Stimulated activated CD4-positive, alpha-beta T cell treated with anti-CD3 and anti-CD28 coated beads, Interleukin-12 subunit alpha, Interleukin-12 subunit beta, amount 100 ng/mL, for 24 hours (primary cell): Measurements from ENCODE around the gene TRAF2.

Experiments used
- DNase-seq, 2 experiments: peaks; one replicate each; pipeline ENCODE4 v3.0.0-alpha.2; 2020; ENCODE audit warnings: low read depth in 2 of 2

The TRAF2 gene

GRCh38 chr9:136962163-136962562 lies 75.8 kb downstream of the TRAF2 start:
- DNase-seq = no peak

DNA sequence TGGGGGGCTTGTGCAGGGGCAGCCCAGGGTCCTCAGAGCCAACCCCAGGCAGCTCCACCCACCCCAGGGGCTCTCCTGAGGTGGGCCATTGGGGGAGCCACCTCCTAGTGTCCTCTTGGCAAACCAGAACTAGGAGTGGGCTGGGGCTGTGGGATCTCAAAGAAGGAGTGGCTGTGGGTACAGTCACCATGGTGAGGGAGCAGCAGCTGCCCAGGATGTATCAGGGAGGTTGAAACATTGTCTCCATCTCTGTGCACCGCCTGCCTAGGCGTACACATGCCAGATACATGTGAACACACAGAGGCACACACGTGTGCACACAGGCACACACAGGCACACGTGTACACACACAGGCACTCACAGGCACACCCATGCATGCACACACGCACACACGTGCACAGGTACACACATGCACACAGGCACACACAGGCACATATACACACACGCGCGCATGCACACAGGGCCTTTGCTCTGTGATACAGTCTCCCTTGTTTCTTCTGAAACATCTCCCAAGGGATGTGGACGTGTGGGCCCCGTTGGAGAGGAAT lies 76.5 kb downstream of the TRAF2 start:
- no peak for DNase-seq

DNA sequence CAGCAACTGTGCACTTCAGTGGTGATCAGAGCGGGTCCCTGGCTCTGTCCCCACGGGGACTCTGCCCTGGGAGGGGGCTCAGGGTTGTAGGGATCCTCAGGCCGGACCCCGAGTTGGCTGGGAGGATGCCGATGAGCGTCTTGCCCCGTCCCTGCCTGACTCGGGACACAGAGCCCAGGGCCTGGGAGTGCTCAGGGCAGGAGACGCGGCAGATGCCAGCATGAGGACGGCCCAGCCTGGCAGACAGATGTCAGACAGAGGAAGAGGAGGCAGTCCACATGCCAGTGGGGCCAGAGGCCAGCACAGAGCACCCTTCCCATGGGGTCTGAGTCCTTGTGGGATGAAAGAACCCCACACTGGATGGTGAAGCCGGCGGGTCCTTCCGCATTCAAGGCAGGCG lies 77.0 kb downstream of the TRAF2 start:
- no peak for DNase-seq

DNA sequence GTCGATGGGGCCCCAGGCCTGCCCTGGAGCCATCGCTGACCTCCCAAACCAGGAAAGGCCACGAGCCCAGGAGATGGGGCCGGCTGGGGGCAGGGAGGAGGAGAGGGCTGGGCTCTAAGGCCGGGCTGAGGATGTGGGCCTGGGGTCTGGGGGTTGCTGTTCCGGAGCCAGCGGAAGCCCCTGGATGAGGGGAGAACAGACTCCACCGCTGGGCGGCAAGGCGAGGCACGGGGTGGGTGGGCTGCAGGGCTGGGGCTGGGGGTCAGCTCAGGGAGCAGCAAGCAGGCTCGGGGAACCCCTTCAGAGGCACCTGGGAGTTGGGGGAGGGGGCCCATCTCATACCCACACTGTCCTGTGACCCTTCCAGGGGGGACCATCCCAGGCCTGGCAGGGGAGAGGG lies 77.4 kb downstream of the TRAF2 start:
- no peak for DNase-seq

DNA sequence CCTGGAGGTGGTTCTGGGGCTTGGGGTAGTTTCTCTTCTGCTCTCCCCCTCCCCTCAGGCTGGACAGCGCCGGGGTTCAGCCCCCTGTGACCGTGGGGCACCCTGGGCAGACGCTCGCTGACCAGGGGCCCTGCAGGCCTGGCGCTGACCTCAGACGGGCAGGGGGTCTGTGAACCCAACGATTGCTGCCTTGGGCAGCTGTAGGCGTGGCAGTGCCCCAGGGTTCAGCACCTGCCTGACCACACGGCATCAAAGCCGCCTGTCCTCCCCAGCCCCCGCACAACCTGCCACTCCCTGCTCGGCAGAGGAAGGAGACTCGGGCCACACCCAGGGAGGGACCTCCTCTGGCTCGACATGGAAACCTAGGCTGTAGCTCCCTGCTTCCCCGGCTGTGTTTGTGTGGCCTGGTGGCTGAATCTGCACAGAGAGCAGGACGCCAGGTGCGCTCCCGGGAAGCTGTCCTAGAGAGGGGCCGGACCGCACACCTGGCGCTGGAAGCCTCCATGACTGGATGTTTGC lies 77.9 kb downstream of the TRAF2 start:
- no peak for DNase-seq

DNA sequence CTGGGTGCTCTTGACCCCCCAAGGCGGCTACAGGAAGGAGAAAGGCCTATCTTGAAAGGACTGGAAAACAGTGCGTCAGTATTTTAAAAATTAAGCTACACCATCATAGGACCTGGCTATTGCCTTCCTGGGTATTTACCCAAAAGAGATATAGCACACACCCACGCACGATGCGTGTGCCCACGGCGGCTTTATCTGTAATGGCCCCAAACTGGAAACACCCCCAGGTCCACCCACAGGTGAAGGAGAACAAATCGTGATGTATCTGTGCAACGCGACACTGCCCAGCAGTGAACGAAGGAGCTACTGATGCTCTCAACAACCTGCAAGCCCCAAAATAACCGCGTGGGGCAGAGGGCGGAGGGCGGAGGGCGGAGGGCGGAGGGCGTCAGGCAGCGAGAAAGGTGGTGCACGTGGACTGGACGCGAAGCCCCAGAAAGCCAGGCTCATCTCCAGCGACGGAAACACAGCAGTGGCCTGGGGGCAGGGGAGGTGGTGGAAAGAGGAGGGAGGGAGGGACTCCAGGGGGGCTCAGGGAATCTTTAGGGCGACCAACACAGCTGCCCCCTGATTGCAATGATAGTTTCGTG lies 78.6 kb downstream of the TRAF2 start:
- no peak for DNase-seq

DNA sequence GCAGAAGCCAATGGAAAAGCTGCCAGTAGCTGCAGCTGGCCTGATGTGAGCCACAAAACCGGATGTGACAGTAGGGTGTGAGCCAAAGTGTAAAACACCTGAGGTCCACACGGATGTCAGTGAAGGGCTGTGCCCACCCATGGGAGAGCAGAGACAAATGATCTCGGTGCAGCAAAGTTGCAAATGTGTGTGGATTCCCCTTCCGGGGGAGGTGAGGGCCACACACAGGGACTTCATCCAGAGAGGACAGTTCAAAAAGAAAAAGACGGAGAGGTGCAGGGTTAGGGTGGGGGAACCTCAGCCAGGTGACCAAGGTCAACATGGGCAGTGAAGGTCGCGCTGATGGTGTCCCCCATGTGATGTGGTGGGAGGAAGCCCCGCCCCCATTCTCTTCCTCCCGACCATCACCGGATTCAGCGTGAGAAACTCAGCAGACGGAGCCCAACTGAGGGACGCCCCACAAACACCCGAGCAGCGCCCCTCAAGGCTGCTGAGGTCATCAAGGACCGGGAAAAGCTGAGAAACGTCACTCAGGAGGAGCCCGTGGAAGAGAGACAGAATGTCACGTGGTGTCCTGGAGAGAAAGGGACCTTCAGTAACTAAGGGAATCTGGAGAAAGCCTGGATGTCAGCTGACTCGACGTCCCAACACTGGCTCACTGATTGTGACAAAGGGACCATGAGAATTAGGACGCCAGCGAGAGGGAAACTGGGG lies 79.6 kb downstream of the TRAF2 start:
- no peak for DNase-seq

DNA sequence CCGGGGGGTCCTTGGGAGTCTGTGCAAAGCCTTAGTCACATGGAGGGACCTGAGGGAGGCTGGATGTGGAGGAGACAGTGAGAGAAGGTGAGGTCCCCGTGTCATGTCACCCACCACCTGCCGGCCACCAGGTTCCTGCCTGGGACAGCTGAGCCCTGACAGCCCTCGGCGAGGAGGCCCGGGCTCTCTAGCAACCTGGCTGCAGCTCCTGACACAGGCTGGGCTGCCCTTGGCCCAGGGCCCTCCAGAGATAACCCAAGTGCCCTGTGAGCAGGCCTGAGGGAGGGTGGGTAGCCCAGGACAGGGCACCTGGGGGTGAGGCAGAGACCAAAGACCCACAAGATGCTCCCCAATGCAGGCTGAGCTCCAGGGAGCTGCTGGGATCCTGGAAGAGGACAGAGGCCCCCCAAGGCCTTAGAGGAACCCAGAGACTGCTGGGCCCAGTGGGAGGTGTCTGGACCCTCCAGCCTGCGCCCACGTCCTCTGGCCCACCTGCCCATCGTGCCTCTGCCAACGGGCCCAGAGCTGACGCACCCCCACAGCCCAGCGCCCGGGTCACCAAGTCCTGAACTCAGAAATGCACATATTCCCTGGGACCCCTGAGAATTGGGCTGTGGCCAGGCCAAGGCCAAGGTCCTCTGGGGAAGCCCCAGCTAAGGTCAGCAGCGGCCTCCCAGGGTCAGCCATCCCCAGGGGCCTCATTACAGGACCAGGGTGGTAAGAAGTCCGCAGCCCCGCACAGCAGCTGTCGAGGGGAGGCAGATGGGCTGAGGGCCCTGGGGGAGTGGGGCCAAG lies 82.2 kb downstream of the TRAF2 start:
- DNase-seq = no peak

DNA sequence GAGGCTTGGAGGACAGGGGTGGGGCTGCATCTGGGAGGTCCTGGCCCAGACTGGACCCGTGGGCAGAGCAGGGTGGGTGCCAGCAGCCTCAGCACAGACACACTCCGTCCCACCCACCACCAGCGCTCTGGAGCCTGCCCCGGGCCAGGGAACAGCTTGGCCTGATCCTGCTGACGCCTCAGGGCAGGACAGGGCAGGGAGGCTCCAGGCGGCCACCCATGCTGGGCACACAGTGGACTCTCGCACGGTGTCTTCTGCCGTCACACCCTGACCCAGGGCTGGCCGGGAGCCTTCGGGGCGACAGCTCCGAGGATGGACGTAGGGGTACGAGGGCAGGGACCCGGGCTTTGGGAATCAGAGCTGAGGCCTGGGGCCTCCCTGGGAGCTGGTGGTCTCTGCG lies 82.8 kb downstream of the TRAF2 start:
- no peak for DNase-seq

GRCh38 chr9:136969774-136970173 lies 83.5 kb downstream of the TRAF2 start:
- no peak for DNase-seq

DNA sequence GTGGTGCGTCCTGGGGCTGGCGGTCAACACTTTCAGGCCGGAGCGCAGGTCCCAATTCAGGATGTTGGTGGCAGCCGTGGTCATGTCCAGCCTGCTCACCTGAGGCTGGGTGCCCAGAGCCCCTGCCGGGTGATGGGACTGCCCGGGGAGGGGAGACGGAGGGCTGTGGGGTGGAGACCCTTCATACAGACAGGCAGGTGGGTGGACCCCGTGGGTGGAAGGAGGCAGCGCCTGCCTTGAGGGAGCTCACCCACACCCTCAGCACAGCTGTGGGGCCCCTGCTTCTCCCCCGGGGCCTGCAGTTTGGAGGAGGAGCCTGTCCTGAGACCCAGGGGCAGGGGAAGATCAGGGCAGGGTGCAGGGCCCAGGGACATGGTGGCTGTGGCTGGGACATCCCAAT lies 84.0 kb downstream of the TRAF2 start:
- DNase-seq = no peak

- no peak for DNase-seq
These were observed 85.4 kb downstream of the TRAF2 start for GRCh38 chr9:136971746-136972145.

GRCh38 chr9:136972335-136972734 lies 86.0 kb downstream of the TRAF2 start:
- no peak for DNase-seq

GRCh38 chr9:136972743-136973142 lies 86.4 kb downstream of the TRAF2 start:
- no peak for DNase-seq

GRCh38 chr9:136973618-136974617 lies 87.6 kb downstream of the TRAF2 start:
- DNase-seq = no peak

DNA sequence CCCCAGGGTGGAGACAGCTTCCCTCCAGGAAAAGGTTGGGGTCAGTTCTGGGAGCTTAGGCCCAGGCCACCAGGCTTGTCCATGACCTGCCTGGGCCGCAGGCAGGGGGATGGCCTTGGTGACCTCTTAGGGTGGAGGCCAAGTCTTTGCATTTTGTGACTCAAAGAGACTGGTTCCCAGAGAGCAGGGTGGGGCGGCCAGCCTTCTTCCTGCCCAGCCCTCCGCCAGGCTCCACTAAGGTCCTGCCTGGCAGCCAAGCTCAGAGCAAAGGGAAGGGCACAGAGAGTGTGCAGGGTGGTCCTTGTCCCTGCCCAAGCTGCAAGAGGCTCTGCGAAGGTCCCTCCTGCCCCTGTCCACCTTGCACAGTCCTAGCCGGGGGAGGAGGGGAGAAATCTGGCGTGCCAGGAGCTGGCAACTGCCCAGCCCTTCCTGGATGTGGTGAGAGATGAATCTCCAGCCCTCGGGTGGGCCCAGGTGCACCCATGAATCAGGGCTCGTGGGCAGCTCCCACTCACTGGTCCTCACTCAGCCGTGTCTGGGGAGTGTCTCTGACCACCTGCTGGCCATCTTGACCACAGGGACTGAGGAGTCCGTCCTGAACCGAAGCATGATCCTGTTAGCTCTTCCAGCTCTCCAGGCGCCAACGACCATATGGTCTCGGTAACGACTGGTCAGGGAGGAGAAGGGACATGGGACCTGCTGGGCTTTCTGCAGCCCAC lies 88.7 kb downstream of the TRAF2 start:
- no peak for DNase-seq

DNA sequence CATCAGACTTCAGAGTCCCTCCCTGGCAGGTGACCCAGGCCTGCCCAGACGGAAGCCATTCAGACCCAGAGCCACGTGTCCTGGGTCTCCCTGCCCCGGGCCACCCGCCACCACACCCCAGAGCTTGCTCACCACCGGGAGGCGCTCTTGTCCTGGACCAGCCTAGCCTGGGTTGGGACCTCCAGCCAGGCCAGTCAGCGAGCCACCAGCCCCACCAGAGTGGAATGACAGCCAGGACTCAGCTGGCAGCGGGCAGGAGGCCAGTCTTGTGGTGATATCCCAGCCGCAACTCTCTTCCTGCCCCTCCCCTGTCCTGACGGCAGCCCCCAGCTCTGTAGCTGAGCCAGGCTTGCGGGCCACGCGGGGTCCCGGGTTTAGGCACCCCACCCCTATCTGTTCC lies 89.3 kb downstream of the TRAF2 start:
- DNase-seq = no peak
